BE2C (cell line): ENCODE results near the gene NMNAT3.
A peak's percentile ranks its signal among the peaks of the same experiment; 100 is the strongest.

Source experiments
- DNase-seq: peaks from one replicate; pipeline ENCODE4 v3.0.0-alpha.2; 2020
- H3K27me3 ChIP-seq: fragments of 250-450 bp; sonication (Bioruptor Pico); 2 replicates; pipeline ENCODE4 v1.5.1; 2020; ENCODE audit warnings: mild to moderate bottlenecking
- H3K36me3 ChIP-seq: fragments of 250-450 bp; sonication (Bioruptor Pico); 2 replicates; pipeline ENCODE4 v1.5.1; 2020; ENCODE audit warnings: mild to moderate bottlenecking
- H3K4me1 ChIP-seq: fragments of 250-450 bp; sonication (Bioruptor Pico); 2 replicates; pipeline ENCODE4 v1.5.1; 2020
- H3K4me3 ChIP-seq: 2 replicates; pipeline ENCODE4 v1.5.1; 2011; ENCODE audit warnings: low read depth, low read length
- H3K9me3 ChIP-seq: fragments of 250-450 bp; sonication (Bioruptor Pico); 2 replicates; pipeline ENCODE4 v1.5.1; 2020
- TF ChIP-seq, protein P1 (sequence below): IDR thresholded peaks from 2 replicates; pipeline ENCODE4 v1.5.1; 2012; ENCODE audit warnings: mild to moderate bottlenecking, low read depth, low read length

NMNAT3 gene

DNA sequence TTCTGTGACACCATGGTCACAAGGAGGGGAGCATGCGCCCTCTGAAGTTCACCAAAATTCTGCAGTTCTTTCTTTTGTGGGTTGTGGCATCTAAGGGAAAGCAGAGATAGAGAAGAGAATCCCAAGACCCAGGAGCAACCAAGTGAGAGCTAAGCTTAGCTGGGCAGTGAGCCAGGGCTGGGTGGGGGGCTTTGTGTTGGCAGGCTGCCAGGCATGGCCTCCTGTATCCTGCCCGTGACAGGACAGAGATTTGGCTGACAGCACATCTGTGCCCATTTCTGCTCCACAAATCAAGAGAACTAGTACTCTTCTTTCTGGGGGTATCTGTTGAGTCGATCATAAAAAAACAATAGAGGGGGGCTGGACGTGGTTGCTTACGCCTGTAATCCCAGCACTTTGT lies 66.2 kb downstream of the NMNAT3 start:
- DNase-seq, result peak; percentile 11
- Histone ChIP-seq H3K27me3 (no peaks in the 10 kb centered on the region; the same call in 1 of the 2 replicates), H3K36me3 (no peaks in the 10 kb centered on the region), H3K4me3 (no peak overlapping the region), H3K9me3 (no peaks in the 10 kb centered on the region), H3K4me1 (no peaks in the 10 kb centered on the region)
- TF ChIP-seq, protein P1, sequence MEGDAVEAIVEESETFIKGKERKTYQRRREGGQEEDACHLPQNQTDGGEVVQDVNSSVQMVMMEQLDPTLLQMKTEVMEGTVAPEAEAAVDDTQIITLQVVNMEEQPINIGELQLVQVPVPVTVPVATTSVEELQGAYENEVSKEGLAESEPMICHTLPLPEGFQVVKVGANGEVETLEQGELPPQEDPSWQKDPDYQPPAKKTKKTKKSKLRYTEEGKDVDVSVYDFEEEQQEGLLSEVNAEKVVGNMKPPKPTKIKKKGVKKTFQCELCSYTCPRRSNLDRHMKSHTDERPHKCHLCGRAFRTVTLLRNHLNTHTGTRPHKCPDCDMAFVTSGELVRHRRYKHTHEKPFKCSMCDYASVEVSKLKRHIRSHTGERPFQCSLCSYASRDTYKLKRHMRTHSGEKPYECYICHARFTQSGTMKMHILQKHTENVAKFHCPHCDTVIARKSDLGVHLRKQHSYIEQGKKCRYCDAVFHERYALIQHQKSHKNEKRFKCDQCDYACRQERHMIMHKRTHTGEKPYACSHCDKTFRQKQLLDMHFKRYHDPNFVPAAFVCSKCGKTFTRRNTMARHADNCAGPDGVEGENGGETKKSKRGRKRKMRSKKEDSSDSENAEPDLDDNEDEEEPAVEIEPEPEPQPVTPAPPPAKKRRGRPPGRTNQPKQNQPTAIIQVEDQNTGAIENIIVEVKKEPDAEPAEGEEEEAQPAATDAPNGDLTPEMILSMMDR, result no peak

DNA sequence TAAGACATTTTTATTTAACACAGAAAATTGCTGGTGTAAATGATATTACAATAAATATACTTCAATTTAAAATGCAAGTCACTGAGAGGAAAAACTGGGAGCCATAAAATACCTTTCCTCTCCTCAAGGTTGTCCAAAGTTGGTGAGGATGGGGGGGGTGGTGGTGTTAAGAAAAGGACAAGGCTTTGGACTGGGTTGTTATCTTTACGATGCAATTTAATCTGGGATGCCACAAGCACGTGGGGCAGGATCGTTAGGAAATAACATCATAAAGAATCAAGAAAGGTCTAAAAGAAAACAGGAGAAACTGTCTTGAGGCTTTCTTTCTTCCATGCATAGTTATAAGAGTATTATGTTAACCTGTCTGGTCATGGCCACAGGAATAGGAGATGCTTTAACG lies 66.9 kb downstream of the NMNAT3 start:
- Histone ChIP-seq H3K4me1 (no peaks in the 10 kb centered on the region), H3K36me3 (no peaks in the 10 kb centered on the region), H3K4me3 (no peak overlapping the region), H3K9me3 (no peaks in the 10 kb centered on the region), H3K27me3 (no peaks in the 10 kb centered on the region; the same call in 1 of the 2 replicates)
- TF ChIP-seq, protein P1, result no peak
- no peak for DNase-seq

DNA sequence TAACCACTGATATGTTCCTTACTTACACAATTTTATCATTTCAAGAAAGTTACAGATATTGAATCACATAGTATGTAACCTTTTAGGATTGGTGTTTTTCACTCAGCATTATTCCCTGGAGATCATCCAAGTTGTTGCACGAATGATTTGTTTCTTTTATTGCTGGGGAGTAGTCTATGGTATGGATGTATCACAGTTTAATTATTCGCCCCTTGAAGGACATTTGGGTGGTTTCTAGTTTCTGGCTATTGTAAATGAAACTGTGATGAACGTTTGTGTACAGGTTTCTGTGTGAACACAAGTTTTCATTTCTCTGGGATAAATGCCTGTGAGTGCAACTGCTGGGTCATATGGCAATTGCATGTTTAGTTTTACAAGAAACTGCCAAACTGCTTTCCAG lies 68.8 kb downstream of the NMNAT3 start:
- Histone ChIP-seq H3K36me3 (no peaks in the 10 kb centered on the region), H3K9me3 (no peaks in the 10 kb centered on the region), H3K4me1 (no peaks in the 10 kb centered on the region), H3K27me3 (no peaks in the 10 kb centered on the region), H3K4me3 (no peak overlapping the region)
- DNase-seq, result no peak
- TF ChIP-seq, protein P1, result no peak

DNA sequence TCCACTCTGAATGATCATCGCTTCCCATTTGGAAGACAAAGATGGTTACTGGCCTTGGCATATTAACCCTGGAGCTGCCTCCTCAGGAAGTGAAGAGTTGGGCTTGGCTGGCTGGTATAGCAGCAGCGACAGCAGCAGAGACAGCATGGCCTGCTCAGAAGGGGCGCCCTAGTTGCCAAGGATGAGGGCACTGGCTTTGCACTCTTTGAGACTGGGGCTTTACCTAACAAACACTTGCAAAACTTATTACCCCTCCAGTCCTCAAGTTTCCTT lies 69.7 kb downstream of the NMNAT3 start:
- Histone ChIP-seq H3K4me1 (no peaks in the 10 kb centered on the region), H3K36me3 (no peaks in the 10 kb centered on the region), H3K4me3 (no peak overlapping the region), H3K27me3 (no peaks in the 10 kb centered on the region), H3K9me3 (no peaks in the 10 kb centered on the region)
- DNase-seq, result no peak
- TF ChIP-seq, protein P1, result no peak

DNA sequence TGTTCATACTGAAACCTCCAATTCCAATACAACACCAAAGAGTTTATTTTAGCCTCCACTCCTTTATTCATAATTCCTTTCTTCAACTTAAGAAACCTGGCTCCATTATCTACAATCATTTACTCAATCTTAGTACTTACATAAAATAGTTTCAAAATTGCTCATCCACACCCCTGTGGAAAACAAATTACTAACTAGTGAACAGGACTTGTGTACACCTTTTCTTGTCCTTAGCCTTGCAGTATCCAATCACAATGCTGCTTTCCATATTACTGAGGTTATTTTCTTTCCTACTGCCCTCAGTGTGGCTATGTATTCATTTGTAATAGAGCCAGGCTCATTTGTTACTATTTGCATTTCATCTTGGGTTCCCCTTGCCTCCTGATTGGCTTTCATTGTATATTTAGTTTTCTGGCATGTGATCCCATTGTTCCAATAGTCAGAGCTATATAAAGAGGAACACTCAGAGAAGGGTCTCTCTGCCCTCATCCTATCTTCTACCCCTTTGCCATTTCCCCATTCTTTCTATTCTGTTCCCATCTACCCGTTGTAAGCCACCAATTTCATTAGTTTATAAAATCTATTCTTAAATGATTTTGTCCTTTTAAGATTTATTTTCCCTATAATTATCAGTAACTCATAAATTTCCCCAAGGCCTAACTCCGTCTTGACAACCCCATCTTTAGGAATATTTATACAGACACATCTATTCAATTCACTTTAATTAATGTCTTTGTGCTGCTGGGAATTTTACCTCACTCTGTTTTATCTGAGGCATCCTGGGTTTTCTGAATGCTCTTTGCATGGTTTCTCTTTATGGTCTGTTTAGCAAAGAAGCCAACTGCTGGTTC lies 70.3 kb downstream of the NMNAT3 start:
- Histone ChIP-seq H3K9me3 (no peaks in the 10 kb centered on the region), H3K36me3 (no peaks in the 10 kb centered on the region), H3K4me3 (no peak overlapping the region), H3K27me3 (no peaks in the 10 kb centered on the region), H3K4me1 (no peaks in the 10 kb centered on the region)
- TF ChIP-seq, protein P1, result no peak
- DNase-seq, result no peak

DNA sequence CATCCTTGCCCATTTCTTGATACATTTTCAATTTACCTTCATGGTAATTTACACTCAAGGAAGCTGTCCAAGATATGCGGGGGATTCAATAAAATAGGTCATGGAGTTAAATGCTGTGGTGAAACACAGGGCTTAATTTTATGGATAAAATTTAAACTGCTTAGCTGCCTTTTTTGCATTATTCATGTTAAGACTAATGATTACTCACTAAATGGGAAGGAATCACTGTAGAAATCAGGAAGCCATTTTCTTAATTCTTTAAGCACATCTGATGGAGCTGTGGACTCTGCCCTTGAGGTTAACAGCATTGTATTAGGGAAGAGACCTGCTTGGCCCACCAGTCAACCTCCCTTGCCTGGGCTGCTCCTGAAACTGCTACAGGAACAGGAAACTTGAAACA lies 75.8 kb downstream of the NMNAT3 start:
- H3K27me3 ChIP-seq, result no peaks in the 10 kb centered on the region
- TF ChIP-seq, protein P1, result no peak
- no peaks in the 10 kb centered on the region for H3K9me3 ChIP-seq
- H3K4me3 ChIP-seq, result no peak overlapping the region
- H3K36me3 ChIP-seq, result no peaks in the 10 kb centered on the region
- no peaks in the 10 kb centered on the region for H3K4me1 ChIP-seq
- no peak for DNase-seq
